ENCODE data around the gene VPS54. TPM values are rescaled to one million over a fixed set of nuclear protein-coding genes. Genes with fewer than 3 reads are reported as not detected.

VPS54 gene
- total and polyA plus RNA-seq, 2 donors from 2014 or later = 17.4 to 25.0 TPM

DNA sequence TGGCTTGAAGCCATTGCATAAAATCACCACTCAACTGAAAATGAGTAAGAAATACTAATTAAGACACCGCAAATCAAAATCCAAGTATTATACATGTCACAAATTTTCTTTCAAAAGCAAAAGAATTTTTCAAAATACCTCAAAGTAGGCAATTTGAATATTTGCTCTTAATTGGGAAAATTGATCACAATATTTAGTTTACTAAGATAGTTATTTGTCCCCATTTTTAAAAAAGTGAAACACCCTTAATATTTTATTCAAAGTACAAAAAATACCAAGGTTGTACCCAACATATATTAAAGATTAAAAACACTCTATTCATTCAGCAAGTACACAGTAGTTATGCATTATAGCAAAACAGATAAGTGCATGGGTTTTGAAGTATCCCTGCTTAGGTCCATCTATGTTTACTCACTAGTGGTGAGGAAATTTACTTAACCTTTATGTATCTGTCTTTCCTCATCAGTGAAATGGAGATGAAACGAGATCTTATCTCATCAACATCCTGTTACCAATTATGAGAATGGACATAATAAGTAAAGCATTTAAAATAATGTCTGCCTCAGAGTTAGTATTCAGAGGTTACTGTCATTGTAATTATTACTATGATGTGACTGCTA, 35.1 kb downstream of the VPS54 start:
- no peaks in the 10 kb centered on the region for H3K9me3 ChIP-seq (ENCODE audit: control insufficient read depth in 2 of 3, insufficient read depth in 1 of 3, low read length in 3 of 3)
- FAIRE-seq (no peak), DNase-seq (no peak)
- TF ChIP-seq, protein P1, sequence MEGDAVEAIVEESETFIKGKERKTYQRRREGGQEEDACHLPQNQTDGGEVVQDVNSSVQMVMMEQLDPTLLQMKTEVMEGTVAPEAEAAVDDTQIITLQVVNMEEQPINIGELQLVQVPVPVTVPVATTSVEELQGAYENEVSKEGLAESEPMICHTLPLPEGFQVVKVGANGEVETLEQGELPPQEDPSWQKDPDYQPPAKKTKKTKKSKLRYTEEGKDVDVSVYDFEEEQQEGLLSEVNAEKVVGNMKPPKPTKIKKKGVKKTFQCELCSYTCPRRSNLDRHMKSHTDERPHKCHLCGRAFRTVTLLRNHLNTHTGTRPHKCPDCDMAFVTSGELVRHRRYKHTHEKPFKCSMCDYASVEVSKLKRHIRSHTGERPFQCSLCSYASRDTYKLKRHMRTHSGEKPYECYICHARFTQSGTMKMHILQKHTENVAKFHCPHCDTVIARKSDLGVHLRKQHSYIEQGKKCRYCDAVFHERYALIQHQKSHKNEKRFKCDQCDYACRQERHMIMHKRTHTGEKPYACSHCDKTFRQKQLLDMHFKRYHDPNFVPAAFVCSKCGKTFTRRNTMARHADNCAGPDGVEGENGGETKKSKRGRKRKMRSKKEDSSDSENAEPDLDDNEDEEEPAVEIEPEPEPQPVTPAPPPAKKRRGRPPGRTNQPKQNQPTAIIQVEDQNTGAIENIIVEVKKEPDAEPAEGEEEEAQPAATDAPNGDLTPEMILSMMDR (IDR thresholded peaks at IDR 0.05; ENCODE audit: borderline replicate concordance, extremely low read depth, insufficient read depth) = no peak
- H3K4me3 ChIP-seq (ENCODE audit: low read length in 3 of 3) = no peak overlapping the region
- peaks cover 0 to 5% (median 0%) of the 10 kb centered on the region in 3 donors for H3K36me3 ChIP-seq (ENCODE audit: control insufficient read depth in 2 of 3, insufficient read depth in 3 of 3, low read length in 3 of 3)
- no peak overlapping the region for H3K27ac ChIP-seq (ENCODE audit: low read depth in 2 of 2, low read length in 2 of 2)
- H3K4me1 ChIP-seq (ENCODE audit: control insufficient read depth in 2 of 3, insufficient read depth in 2 of 3, low read depth in 1 of 3, low read length in 3 of 3) = peaks cover 0 to 4% (median 0%) of the 10 kb centered on the region in 3 donors
- H3K27me3 ChIP-seq (ENCODE audit: control insufficient read depth, insufficient read depth, low read length) = no peaks in the 10 kb centered on the region
- H3K9ac ChIP-seq (ENCODE audit: low read length in 3 of 3) = no peak overlapping the region
- intact Hi-C loops (cut with DNase I) = no loop called here

- Histone ChIP-seq H3K36me3 (ENCODE audit: control insufficient read depth in 2 of 3, insufficient read depth in 3 of 3, low read length in 3 of 3) (peaks cover 0 to 5% (median 0%) of the 10 kb centered on the region in 3 donors), H3K4me3 (ENCODE audit: low read length in 3 of 3) (no peak overlapping the region), H3K9me3 (ENCODE audit: control insufficient read depth in 2 of 3, insufficient read depth in 1 of 3, low read length in 3 of 3) (no peaks in the 10 kb centered on the region), H3K27ac (ENCODE audit: low read depth in 2 of 2, low read length in 2 of 2) (no peak overlapping the region), H3K4me1 (ENCODE audit: control insufficient read depth in 2 of 3, insufficient read depth in 2 of 3, low read depth in 1 of 3, low read length in 3 of 3) (peaks cover 0 to 4% (median 0%) of the 10 kb centered on the region in 3 donors), H3K27me3 (ENCODE audit: control insufficient read depth, insufficient read depth, low read length) (no peaks in the 10 kb centered on the region), H3K9ac (ENCODE audit: low read length in 3 of 3) (no peak overlapping the region)
- DNase-seq (no peak), FAIRE-seq (no peak)
- intact Hi-C loops (cut with DNase I) = no loop called here
- TF ChIP-seq, protein P1 (IDR thresholded peaks at IDR 0.05; ENCODE audit: borderline replicate concordance, extremely low read depth, insufficient read depth) = no peak
Measured at GRCh38 chr2:63982335-63982734, 36.9 kb downstream of the VPS54 start.

DNA sequence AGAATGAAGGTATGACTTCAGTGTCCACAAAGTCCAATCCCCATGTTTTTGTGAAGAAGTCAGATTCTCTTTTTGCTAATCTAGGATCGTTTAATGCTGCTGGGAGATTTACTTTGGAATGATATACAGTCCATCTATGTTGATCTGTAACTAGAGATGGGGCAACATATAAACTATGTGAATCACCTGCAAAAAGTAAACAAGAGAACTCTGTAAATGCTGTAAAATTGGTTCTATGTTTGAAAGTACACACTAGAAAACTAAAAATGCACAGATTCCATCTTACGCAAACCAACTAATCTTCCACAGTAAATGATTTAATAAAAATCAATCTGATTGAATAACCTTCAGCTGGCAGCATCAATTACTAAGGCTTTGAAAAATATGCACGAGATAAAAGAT, 37.5 kb downstream of the VPS54 start:
- no peaks in the 10 kb centered on the region for H3K27me3 ChIP-seq (ENCODE audit: control insufficient read depth, insufficient read depth, low read length)
- intact Hi-C loops (cut with DNase I) = no loop called here
- H3K4me1 ChIP-seq (ENCODE audit: control insufficient read depth in 2 of 3, insufficient read depth in 2 of 3, low read depth in 1 of 3, low read length in 3 of 3) = peaks cover 0 to 4% (median 0%) of the 10 kb centered on the region in 3 donors
- no peak overlapping the region for H3K27ac ChIP-seq (ENCODE audit: low read depth in 2 of 2, low read length in 2 of 2)
- no peaks in the 10 kb centered on the region for H3K9me3 ChIP-seq (ENCODE audit: control insufficient read depth in 2 of 3, insufficient read depth in 1 of 3, low read length in 3 of 3)
- H3K36me3 ChIP-seq (ENCODE audit: control insufficient read depth in 2 of 3, insufficient read depth in 3 of 3, low read length in 3 of 3) = peaks cover 0 to 5% (median 0%) of the 10 kb centered on the region in 3 donors
- no peak overlapping the region for H3K4me3 ChIP-seq (ENCODE audit: low read length in 3 of 3)
- TF ChIP-seq, protein P1 (IDR thresholded peaks at IDR 0.05; ENCODE audit: borderline replicate concordance, extremely low read depth, insufficient read depth) = no peak
- H3K9ac ChIP-seq (ENCODE audit: low read length in 3 of 3) = no peak overlapping the region
- DNase-seq (no peak), FAIRE-seq (no peak)
